Measurements from ENCODE around the gene TCEA2. TPM values are rescaled to one million over a fixed set of nuclear protein-coding genes. Genes with fewer than 3 reads are reported as not detected.

Gene TCEA2
- total RNA-seq, 4 donors from 2014 or later, result 22.8 to 59.0 (median 43.6) TPM

GRCh38 chr20:64041781-64042053, 21.3 kb upstream of the TCEA2 start:
- Histone ChIP-seq H3K4me1 (peaks cover 37 to 60% (median 53%) of the 10 kb centered on the region in 4 donors), H3K4me3 (peak overlapping the region; percentile 43 to 56 (median 47)), H3K27ac (replicated peaks in 1 of 4) (peak overlapping the region in 3 of 4 donors; percentile 65 to 75 (median 71)), H3K9me3 (no peaks in the 10 kb centered on the region), H3K36me3 (peaks cover 0 to 6% (median 0%) of the 10 kb centered on the region in 4 donors), H3K27me3 (peaks cover 3 to 99% (median 56%) of the 10 kb centered on the region in 4 donors)
- TF ChIP-seq POLR2AphosphoS5 (IDR thresholded peaks at IDR 0.05) (no peak), CTCF (IDR thresholded peaks at IDR 0.05) (no peak), POLR2A (IDR thresholded peaks at IDR 0.05; ENCODE audit: low read depth) (no peak), EP300 (IDR thresholded peaks at IDR 0.05) (no peak)
- DNase-seq (ENCODE audit: extremely low spot score), result no peak
- 3% methylated on average over 5 of the region's 11 CpGs for WGBS
- intact Hi-C loops (cut with DNase I), result no loop called here

- intact Hi-C loops (cut with DNase I), result no loop called here
Observed at GRCh38 chr20:64042054-64042781, 20.8 kb upstream of the TCEA2 start.

GRCh38 chr20:64043768-64044167, 19.2 kb upstream of the TCEA2 start:
- 85% methylated on average over 9 of the region's 9 CpGs for WGBS
- H3K27ac ChIP-seq (replicated peaks in 1 of 4), result no peak overlapping the region
- DNase-seq (ENCODE audit: extremely low spot score), result no peak
- peaks cover 0 to 99% (median 48%) of the 10 kb centered on the region in 4 donors for H3K27me3 ChIP-seq
- H3K4me3 ChIP-seq, result no peak overlapping the region
- no peaks in the 10 kb centered on the region for H3K9me3 ChIP-seq
- TF ChIP-seq POLR2A (IDR thresholded peaks at IDR 0.05; ENCODE audit: low read depth) (no peak), POLR2AphosphoS5 (IDR thresholded peaks at IDR 0.05) (no peak), CTCF (IDR thresholded peaks at IDR 0.05) (no peak), EP300 (IDR thresholded peaks at IDR 0.05) (no peak)
- H3K4me1 ChIP-seq, result peaks cover 25 to 56% (median 47%) of the 10 kb centered on the region in 4 donors
- intact Hi-C loops (cut with DNase I), result no loop called here
- H3K36me3 ChIP-seq, result peaks cover 0 to 21% (median 0%) of the 10 kb centered on the region in 4 donors

More at GRCh38 chr20:64042054-64042781, 20.8 kb upstream of the TCEA2 start:
- peak overlapping the region; percentile 43 to 56 (median 47) for H3K4me3 ChIP-seq
- H3K27me3 ChIP-seq, result peaks cover 3 to 99% (median 53%) of the 10 kb centered on the region in 4 donors
- 15% methylated on average over 2 of the region's 55 CpGs for WGBS
- H3K27ac ChIP-seq (replicated peaks in 1 of 4), result peak overlapping the region in 3 of 4 donors; percentile 65 to 75 (median 71)
- peaks cover 0 to 11% (median 0%) of the 10 kb centered on the region in 4 donors for H3K36me3 ChIP-seq
- no peak for DNase-seq (ENCODE audit: extremely low spot score)
- H3K9me3 ChIP-seq, result no peaks in the 10 kb centered on the region
- TF ChIP-seq POLR2A (IDR thresholded peaks at IDR 0.05; ENCODE audit: low read depth), result no peak
- TF ChIP-seq EP300 (IDR thresholded peaks at IDR 0.05), result no peak
- TF ChIP-seq POLR2AphosphoS5 (IDR thresholded peaks at IDR 0.05), result no peak
- H3K4me1 ChIP-seq, result peaks cover 37 to 60% (median 53%) of the 10 kb centered on the region in 4 donors

- TF ChIP-seq POLR2A (IDR thresholded peaks at IDR 0.05; ENCODE audit: low read depth) (no peak), EP300 (IDR thresholded peaks at IDR 0.05) (no peak), POLR2AphosphoS5 (IDR thresholded peaks at IDR 0.05) (peak; percentile 30 to 44), CTCF (IDR thresholded peaks at IDR 0.05) (no peak)
- Histone ChIP-seq H3K36me3 (peaks cover 0 to 21% (median 0%) of the 10 kb centered on the region in 4 donors), H3K27me3 (peaks cover 0 to 99% (median 43%) of the 10 kb centered on the region in 4 donors), H3K27ac (replicated peaks in 1 of 4) (peak overlapping the region in 3 of 4 donors; percentile 45 to 55 (median 50)), H3K4me3 (peak overlapping the region in 1 of 4 donors; percentile 30), H3K4me1 (peaks cover 20 to 54% (median 44%) of the 10 kb centered on the region in 4 donors), H3K9me3 (no peaks in the 10 kb centered on the region)
- 63% methylated on average over 14 of the region's 14 CpGs for WGBS
- intact Hi-C loops (cut with DNase I), result no loop called here
- DNase-seq (ENCODE audit: extremely low spot score), result no peak
Observed at GRCh38 chr20:64044484-64045247, 18.3 kb upstream of the TCEA2 start.

Measured in esophagus muscularis mucosa (tissue), 4 donors.